Pulmonary artery endothelial cell (primary cell): ENCODE data around the gene PLCB4. TPM values are rescaled to one million over a fixed set of nuclear protein-coding genes. Genes with fewer than 3 reads are reported as not detected.

ENCODE experiments used
- DNase-seq: peaks from one replicate; pipeline ENCODE4 v3.0.0-alpha.2; 2011; ENCODE audit warnings: low read depth, low spot score
- total RNA-seq: library from RNA; depleted of rRNA; stranded (reverse); fragments of >200 nt; gene quantifications from 2 replicates; pipeline ENCODE4 v1.2.3, GENCODE V29; 2014

Gene PLCB4
- total RNA-seq, 1 donor from 2014 or later = 1.3 TPM

DNA sequence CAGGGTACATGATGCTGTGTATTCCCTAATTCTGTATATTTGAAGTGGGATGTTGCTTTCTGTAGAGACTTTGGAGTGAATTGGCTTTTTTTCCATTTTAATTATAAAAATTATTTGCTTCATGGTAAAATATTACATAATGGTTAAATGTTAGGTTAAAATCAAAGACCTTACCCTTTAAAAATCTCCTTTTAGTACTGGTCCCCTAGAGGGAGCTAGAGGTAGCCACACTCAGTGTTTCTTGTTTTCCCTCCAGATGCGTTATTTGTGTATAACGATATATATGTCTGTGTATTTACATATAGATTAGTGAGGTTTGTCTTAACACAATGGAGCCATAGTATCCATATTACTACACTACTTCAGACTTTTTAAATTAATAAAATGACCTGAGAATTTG, 146.7 kb downstream of the PLCB4 start:
- no peak for DNase-seq

GRCh38 chr20:9218531-9218961, 149.7 kb downstream of the PLCB4 start:
- DNase-seq = no peak

DNA sequence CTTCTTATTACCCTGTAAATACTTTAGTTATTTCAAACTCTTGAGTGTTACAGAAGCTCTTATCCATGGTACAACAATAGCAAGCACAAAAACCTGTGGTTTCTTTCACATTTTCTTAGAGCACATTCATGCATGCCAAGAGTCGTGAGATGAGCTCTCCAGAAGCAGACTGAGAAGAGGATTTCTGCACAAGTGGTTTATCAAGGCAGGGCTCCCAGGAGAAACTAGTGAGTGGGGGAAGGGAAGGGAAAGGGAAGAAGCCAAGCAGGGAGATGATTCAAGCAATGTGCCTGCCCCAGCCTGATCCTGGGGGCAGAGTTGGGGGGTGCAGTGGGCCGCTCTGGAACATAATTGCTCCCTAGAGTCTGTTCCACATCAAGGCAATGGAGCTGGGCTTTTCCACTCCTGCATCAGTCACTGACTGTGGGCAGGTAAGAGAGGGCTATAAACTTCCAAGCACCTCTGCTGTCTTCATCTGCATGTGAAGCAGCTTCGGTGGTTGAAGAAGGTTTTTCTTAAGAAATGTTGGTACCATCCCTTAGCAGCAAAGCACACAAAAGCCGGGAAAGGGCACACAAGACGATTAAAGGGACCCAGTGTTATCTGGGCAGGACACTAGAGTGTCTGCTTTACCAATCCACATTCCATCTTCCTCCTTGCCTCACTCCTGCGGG, 152.1 kb downstream of the PLCB4 start:
- DNase-seq = no peak

DNA sequence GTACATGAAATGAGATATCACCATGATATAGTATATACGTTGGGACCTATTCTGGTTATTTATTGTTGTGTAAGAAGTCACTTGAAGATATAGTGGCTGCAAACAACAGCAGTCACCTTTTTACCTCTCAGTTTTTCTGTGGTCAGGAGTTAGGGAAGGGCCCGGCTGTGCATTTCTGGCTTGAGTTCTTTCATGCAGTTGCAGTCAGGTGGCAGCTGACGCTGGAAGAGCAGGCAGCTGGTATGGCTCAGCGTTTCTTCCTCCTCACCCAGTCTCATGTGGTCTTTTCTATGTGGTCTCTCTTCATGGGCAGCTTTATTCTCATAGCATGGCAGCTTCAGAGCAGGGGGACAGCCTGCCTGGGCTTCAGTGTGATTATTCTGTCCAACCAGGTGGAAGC, 154.4 kb downstream of the PLCB4 start:
- DNase-seq = no peak

GRCh38 chr20:9225879-9226278, 157.0 kb downstream of the PLCB4 start:
- DNase-seq = no peak

DNA sequence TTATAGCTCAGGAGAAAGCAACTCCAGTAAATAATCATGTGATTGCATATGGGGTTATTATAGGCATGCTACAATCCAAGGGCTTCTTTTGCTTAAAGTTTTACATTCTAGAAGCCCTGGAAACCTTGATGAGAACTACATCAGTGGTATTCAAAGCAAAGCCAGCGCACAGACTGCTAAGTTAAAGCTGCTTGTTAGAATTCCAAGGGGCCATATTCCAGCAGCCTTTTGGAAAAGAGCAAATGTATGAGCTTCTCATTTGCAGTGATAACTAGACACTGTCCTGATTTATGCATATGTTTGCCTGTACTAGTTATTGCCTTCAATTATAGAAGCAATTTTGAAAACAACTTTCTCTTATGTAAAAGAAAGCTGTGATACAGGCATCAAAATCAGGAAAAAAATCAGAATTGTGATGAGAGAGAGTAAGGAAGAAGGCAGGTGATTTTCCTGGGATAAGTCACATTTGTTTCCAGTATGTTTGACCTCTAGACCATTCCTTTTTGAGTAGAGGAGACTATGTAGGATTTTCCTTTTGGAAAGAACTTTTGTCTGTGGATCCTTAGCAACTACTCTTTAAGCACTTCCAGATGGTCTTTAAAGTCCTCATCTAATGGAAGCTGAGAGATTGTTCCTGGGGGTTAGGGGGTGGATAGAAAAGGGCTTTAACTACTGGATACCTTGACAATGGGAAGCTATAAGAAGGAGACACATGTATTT, 159.2 kb downstream of the PLCB4 start:
- no peak for DNase-seq

- DNase-seq = no peak
Observed at GRCh38 chr20:9228774-9229450, 160.0 kb downstream of the PLCB4 start.

- DNase-seq = no peak
Observed at GRCh38 chr20:9230406-9230805, 161.5 kb downstream of the PLCB4 start.

GRCh38 chr20:9233804-9234203, 164.9 kb downstream of the PLCB4 start:
- DNase-seq = no peak

GRCh38 chr20:9235518-9235917, 166.6 kb downstream of the PLCB4 start:
- peak; percentile 81 for DNase-seq

- no peak for DNase-seq
Observed at GRCh38 chr20:9236458-9236857, 167.6 kb downstream of the PLCB4 start.

- DNase-seq = peak; percentile 30
Observed at GRCh38 chr20:9241232-9241692, 172.4 kb downstream of the PLCB4 start.

DNA sequence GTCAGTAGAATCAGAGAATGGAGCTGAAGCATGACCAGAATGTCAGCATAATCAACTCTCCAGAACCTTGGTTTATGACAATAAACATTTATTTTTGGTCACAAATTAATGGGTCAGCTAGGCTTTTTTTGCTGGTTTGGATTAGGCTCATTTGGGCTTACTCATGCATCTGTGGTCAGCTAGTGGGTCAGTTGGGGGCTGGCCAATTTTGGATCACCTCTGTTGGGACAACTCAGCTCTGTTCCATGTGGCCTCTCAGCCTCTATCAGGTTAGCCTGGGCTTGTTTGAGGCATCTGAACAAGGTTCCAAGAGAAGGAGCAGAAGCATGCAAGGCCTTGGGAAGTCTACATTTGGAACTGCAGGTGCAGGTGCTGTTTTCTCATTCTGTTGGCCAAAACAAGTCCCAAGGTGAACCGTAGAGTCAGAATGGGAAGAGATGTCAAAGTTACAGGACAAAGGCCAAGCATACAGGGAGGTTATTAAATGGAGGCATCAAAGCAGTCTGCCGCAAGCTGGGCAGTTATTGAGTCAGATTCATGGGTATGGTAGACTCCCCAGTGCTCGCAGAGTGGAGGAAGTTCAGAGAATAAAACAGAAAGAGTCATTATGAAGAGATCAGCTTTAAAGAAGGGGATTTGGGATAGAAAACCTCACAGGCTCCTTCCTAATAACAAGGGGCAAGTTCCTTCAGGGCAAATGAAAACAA, 173.0 kb downstream of the PLCB4 start:
- DNase-seq = no peak

DNA sequence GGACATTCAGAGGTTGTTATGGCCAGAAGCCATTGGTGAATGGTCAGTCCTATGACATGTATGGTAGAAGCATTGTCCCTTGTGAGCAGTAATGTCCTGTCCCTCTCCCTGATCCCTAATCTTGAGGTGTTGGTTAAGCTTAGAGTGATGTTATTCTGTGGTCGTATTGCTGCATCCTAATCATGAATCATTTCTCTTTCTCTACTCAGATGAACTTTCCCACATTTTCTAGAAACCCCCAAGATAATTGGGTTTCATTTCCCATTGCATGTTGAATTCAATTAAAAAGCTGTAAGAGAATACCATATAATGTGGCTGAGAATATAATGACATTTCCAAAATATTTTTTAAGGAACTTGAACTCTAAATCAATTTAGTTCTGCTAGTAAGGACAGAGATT, 175.1 kb downstream of the PLCB4 start:
- DNase-seq = no peak

GRCh38 chr20:9244811-9245210, 175.9 kb downstream of the PLCB4 start:
- no peak for DNase-seq

- no peak for DNase-seq
Observed at GRCh38 chr20:9246731-9247130, 177.8 kb downstream of the PLCB4 start.

DNA sequence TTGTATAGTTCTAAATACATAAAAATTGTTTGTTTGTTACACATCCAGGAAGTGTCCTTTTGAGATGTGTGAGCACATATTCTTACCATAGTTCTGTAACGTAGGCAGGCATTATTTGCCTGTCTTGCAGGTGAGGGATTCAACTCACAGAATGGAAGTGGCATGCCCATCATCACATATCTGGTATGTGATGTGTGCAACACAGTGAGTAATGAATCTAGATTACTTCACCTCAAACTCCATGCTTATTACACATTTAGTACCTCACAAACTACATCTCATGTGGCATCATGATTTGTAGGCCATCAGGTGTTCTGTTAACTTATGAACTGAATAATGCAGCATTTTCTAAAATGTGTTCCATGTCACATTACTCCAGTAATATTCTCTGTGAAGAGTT, 181.6 kb downstream of the PLCB4 start:
- no peak for DNase-seq

DNA sequence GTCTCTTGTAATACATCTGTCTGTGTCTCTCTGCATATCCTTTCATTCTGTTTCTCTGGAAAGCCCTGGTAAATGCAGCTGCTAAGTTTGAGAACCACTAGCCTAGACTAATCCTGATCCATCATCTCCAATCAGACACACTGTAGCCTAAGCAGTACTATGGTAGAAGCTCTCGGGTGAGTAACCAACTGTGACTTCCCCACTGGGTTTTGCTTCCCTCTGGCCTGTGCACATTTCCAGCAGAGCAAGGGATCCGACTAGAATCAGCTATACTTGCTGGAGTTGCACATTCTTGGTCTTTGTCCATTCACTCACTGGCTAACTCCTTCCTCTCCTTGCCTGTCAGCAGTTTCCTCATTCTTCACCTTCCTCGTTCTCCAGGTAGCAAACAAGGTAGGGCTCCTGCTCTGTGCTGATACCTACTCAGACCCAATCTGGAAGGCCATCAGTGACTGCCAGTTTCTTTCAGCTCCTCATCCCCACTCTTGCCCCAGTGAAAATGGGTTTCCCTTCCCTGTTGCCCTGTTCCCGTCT, 184.2 kb downstream of the PLCB4 start:
- DNase-seq = no peak

DNA sequence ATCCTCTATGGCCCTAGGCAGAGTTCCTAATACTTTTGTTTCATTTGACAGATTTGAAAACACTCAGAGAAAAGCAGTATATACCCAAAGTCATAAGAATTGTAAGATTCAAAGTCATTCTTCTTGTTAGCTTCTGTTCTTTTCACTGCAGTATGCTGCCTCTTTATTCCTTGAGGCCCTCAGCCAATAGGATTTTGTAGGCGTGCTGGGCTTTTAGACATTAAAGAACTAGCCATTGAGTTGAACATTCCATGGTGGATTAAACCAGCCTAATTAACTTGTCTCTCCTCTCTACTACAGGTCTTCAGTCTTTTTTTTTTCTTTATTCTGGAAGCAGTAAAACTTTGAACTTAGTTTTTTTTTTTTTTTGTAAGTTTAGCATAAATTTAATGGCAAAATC, 186.3 kb downstream of the PLCB4 start:
- no peak for DNase-seq

- DNase-seq = no peak
Observed at GRCh38 chr20:9256393-9256792, 187.5 kb downstream of the PLCB4 start.

DNA sequence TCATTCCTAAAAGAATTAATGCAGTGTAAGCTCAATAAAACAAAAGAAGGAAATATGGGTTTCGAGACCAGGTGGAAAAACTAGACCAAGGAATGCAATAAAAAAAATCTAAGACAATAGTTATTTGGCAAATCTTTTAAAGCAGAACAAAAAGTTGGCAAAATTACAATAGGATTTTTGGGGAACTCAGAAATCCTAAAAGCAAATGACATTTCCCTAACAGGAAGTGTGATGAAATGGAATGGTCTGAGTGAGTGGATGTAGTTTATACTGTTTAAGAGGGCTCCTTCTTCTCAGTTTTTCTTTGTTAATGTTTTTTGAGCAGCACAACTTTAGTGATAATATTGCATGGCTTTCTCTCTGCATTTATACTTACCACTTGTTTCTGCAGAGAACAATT, 190.0 kb downstream of the PLCB4 start:
- no peak for DNase-seq

DNA sequence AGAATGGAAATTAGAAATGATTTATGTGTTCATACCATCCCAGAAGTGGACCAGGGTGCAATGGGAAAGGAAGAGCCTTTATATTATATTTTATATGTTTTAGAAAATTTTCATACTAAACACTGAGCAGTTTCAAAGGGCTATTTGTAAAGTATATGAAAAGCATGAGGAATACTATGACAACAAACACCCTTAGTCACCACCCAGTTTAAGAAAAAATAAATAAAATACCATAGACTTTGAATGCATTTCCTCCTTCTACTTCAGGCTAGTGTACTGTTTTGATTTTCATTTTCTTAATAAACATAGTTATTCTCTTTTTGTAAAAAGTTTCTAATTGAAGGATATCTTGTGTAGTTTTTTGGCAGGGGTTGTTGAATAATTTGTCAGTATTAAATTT, 191.1 kb downstream of the PLCB4 start:
- no peak for DNase-seq
